GM21526 (cell line): ENCODE results near the gene EBF3.

ENCODE experiments used
- ATAC-seq: cut with Tn5 transposase; IDR thresholded peaks from one replicate; pipeline ENCODE4 v1.9.1; 2021; ENCODE audit warnings: moderate library complexity; ENCODE audit not compliant: unreplicated experiment, low FRiP score

The EBF3 gene

DNA sequence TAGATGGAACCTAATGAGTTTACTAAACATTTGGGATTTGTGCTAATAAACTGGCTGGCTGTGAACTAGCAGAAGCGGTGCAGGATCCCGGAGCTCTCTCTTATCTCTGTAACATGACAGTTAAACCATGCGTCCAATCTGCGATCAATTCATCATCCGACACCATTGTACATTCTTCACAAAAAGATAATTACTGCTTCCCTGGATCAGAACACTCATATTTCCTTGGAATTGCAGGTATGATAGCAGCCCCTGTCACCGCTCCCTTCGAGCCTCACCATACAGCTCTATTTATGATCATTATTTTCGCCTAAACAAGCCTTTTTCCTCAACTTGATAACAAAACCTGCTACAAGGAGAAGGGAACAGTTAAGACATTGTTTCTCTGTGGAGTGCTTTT, 18.5 kb downstream of the EBF3 start:
- ATAC-seq, result no peak

DNA sequence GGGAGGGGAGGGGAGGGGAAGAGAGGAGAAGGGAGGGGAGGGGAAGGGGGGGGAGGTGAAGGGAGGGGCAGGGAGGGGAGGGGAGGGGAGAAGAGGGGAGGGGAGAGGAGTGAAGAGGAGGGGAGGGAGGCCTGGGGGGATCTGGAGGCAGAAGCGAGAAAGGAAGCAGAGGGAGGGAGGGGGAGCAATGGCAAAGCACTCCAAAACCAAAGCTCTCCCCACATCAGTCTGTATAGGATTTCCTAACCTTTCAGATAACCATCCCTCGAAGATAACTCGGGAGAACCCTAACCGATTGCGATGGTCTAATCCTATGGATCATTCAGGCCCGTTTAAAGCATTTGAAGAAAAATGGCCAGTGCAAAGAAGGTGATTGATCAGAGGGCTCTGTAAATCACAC, 19.0 kb downstream of the EBF3 start:
- ATAC-seq, result no peak

DNA sequence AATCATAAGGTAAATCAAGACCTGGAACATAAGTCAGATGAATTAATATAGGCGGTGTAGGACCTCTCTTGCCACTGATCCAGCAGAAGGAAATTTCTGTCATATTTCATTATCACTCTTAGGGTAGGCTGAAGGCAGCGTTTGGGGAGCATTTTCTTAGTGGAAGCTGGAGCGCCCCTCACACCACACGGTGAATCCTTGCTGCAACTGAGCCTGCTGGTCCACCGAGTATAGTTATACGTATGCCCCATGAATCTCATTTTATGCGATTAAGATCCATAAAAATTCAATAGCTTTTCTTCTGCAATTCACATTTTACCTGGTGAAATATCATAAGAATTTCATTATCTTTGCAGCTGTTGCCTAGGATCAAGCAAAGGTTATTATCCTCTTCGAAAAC, 19.6 kb downstream of the EBF3 start:
- no peak for ATAC-seq

DNA sequence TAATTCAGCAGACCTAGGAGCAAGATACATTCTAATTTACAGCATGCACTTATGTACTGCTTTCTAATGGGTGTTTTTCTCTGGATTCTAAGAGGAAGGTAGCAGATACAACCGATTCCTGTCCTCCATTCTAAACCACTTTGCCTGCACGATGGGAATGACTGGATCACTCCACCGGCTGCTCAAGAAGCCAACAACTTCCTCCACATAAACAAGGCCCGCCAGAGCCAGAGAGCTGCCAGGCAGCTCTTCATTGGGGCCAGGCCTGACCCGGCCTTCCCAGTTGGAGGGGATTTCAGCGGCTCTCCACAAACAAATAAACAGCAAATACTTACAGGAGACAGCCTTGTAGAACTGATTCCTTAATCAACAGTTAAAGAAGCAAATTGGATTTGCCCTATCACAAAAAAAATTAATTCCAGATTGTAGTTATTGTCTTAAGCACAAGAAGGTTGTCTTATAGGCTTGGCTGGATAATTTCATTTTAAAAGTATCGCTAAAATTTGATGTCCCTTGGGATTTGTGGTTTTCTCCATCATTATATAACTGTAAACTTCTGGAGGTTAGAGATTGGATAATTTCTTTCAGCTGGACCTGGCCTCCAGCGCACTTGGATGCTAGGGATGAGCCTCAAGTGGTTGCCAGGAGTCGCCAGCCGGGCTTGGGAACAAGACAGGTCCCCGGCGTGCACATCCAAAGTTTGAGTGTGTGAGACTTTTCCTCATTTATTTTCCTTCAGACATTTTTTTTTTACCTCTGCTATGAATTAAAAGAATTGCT, 20.9 kb downstream of the EBF3 start:
- ATAC-seq, result no peak

DNA sequence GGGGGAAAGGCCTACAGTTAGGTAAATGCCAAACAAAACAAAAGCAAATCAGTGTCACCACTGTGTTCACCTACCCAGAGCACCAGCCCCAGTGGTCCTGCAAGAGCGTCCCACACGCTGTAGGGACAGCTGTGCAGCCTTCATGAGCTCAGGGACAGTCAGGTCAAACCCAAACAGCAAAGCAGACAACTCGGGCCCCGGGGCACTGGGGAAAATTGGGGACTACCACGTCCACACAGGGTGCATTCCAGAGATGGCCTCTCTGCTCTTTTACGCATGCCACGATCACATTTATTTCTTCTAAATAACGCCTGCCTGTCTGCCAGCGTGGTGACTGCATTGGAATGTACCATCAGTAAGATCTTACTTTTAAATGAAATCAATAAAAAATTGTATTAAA, 21.7 kb downstream of the EBF3 start:
- ATAC-seq, result no peak

DNA sequence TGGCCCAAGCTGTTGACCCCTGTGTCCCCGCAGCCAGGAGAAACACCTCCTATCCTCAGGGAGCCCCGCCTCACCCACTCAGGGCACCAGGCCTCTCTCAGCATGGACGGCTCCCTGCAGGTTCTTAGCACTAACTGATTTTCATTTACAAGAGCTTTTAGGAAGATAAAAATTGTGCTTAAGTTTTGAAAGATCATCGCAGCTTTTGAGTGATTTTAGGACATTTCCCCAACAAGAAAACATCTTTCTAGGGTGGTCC, 22.1 kb downstream of the EBF3 start:
- ATAC-seq, result no peak

DNA sequence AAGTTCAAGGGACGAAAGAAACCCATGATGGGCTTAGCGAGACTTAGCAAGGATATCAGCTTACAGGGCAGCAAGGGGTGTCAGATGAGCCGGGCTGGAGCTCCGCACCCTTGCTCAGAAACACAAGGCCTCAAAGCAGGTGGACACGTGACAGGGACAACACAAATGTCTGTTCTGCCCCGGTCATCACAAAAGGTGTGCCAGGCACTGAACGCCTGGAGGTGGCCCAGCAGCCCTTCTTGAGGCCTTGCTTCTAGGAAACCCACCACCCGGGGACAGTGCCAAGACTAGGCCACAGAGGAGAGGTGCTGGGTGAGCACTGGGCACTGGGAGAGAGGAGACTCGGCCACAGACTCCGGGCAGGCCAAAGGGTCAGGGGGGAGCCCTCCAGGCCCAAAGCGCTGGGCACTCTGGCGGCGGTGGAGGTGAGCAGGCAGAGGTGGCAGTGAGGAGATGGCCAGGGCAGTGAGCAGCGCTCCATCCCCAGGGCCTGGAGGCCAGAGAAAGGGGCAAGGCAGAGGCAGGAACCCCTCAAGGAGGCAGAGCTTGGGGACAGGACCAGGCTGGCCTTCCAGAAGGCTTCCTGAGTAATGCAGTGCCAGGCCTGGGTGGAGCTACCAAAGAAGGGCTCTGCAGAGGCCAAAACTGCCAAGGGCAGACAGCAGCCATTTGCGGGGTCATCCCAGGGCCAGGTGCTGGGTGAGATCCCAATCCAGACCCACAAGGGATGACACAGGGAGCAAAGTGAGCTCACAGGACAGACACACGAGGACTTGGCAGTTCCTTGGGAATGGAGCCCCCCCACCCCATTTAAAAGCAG, 22.7 kb downstream of the EBF3 start:
- no peak for ATAC-seq

DNA sequence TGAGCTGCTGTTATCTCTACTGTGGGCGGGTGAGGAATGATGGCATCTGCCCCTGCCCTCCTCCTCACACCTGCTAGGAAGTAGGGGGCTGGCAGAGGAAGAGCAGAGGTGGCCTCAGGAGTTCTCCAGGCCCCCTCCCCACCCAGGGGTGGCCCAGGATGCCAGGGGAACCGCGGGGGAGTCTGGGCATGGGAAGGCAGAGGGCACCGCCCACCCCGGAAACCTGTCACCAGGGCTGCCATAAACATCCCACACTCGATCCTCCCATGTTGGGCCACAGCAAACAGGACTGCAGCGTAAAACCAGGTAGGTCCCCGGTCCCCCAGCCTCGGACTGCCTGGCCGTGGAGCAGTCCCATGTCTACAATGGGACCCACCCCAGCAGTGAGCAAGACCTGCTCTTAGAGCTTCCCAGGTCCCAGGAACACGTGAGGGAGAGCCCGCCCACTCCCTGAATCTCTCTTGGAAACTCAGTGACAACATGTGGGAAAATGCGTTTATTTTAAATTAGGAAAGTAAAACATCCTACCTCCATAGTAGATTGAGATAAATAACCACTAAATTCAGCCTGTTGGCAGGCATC, 23.4 kb downstream of the EBF3 start:
- ATAC-seq, result no peak

DNA sequence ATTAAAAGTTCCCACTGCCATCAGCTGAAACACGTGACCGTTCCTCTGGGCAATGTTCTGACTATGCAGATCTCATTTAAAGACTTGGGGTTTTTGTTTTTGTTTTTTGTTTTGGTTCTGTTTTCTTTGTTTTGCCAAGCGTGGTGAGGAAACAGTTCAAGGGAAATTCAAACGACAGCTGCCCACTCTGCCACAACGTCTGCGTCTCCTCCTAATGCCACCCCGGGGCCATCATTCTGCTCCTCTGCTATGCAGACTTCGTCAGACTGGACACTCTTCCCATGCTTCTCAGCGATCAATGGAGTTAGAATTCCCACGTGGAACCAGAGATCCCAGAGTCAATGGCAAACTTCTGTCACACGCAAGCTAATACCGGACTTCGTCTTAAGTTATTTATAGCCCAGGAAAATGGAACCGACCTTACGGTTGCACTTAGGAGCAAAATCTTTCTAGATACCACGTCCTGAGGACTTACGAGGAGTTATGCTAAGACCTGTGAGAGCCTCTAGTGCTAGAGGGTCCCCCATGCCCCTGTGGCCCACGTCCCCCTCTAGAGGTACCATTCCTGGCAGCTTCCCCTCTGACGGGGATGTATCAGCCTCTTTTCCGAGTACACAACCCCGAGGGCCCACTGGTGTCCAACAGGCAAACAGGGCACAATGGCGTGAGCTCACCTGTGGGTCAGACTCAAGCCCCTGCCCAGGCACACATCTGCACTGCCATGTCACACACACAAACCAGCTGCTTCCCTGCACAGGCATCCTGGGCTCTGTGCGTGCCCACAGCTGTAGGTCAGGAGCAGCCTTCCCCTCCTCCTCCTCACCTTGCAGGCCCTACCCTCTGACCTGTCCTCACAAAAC, 24.4 kb downstream of the EBF3 start:
- no peak for ATAC-seq

DNA sequence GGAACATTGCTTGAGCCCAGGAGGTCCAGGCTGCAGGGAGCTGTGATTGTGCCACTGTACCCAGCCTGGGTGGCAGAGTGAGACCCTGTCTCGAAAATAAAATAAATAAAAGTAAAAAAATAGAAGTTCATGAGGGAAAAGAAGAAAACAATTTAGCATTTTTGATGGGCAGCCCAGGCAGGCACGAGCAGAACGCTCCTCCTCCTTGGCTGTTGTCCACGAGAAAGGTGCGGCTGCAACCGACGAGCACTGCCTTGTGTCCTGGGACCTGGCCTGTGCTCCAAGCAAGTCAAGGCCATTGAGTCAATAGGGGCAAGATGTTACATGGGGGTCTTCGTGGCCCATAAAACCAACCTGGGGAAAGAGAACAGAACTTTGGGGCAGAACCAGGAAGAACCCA, 25.6 kb downstream of the EBF3 start:
- no peak for ATAC-seq

DNA sequence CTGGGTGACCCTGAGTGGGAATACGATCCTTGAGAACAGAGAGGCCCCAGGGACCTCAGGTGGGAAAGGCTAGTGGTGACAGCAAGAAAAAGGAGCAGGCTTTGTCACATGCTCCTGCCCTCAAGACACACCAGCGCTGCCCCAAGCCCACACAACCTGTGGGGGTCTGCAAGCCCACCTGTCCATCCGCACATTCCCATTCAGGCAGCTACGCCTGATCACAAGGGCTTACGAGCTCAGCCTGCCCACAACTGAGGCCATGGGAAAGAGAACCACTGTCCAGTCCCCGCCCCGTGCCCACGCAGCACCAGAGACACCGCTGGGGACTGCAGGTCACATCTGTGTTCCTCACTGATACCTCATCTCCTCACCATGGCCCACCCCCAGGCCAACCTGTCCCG, 26.7 kb downstream of the EBF3 start:
- ATAC-seq, result no peak

DNA sequence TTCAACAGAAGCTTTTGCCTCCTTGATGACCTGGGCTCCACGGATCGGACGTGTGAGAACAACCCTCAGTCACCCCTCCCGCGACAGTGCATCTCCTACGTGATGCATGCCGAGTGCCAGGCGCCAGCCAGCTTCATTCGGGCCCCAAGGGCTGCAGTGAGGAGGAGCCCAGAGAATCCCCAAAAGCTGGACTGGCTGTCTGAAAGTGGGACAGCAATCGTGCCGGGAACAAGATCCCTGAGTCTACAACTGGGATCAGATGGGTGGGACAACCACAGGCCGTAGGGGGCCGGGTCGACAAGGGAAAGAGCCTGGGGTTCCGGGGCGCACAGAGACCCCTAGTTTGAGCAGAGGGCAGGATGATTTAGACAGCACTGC, 27.2 kb downstream of the EBF3 start:
- no peak for ATAC-seq

DNA sequence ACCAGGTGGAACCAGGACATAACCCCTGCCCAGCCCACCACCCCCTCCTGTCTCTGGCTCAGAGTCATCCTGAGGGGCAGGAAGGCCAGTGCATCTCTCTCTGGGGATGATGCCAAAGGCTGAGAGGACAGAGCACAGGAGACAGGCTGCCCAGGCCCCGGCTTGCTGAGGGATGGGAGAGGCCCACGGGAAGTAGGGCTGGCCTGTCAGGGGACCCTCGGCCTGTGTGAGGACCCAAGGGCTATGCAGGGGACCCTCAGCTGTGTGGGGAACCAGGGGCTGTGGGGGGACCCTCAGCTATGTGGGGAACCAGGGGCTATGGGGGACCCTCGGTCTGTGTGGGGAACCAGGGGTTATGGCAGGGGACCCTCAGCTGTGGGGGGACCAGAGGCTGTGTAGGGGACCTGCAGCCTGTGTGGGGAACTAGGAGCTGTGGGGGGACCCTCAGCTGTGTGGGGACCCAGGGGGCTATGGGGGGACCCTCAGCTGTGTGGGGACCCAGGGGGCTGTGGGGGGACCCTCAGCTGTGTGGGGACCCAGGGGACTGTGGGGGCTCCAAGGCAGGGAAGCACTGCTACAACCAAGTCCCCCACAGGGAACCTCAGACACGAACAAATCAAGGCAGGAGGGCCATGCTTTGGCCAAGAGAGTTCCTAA, 27.7 kb downstream of the EBF3 start:
- no peak for ATAC-seq

DNA sequence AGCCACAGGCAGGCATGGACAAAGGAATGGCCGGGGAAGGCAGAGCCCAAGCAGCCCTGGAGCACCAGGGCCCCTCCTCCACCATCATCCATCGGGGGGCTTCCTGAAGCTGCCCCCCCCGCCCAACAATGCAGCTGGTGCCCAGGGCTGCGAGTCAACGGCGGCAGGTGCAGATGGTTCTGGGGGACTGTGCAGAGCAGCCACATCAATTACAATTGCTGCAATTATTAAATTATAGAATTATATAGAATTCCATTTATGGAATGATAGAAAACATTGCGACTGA, 28.3 kb downstream of the EBF3 start:
- ATAC-seq, result no peak

DNA sequence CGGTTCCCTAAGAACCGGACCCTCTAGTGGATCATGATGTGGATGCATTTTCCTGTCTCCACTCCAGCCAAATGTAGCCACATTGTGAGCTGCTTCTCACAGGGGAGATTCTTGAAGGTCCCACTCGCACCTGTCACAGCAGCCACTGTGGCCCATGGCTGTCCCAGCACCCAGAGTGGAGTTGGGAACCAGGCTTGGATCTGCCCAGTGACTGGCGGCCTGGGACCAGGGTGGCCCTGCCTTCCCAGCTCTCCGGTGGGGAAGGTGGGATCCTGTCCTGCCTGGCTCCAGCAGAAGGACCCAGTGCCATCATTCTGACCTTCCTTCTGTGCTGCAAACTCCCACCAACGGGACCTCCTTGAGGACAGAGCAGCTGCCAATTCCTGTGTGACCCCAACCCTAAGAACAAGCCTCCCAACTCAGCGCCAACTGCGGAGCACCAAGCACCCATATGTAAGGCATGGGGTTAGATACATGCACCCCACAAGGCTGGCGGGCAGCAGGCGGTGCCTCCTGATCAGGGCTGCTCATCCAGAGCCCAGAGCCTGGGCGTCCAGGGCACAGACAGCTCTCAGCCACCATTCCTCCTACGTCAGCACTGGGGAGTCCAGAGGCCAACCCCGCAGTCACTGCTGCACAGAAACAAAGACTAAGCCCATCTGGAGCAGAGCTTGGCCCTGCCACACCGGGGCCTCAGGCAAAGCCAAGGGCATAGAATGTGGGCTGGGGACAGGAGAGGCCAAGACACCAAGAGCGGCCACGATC, 28.8 kb downstream of the EBF3 start:
- no peak for ATAC-seq

DNA sequence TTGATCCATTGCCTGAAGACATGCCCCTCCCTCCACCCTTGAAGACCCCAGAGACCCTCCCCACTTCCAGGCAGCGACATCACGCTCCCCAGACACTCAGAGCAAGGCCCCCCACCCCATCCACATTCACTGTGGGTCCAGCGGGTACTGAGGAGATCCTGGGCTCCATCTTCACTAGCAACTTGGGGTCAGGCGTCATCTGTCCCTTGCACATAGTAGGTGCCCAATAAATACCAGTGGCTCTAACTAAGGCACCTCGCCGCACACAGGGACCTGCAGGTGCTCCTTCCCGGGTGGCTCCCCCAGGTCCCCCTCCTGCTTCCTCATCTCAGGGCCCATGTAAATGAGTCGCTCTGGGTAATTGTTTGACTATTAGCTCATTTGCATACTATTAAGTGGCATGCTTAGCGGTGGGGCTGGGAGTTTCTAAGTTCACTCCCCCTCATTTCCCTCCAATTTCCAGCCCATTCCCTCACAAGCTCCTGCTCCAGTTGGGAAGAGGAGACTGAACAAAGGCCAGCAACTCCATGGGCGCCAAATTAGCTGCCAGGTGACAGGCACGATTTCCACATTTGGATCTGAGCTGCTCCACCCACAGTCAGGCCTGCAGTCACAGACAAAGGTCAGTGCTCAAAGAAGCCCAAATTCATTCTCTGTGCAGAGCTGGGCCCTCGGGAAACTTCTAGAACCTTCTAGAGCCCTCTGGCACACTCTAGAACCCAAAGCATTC, 29.7 kb downstream of the EBF3 start:
- ATAC-seq, result no peak

DNA sequence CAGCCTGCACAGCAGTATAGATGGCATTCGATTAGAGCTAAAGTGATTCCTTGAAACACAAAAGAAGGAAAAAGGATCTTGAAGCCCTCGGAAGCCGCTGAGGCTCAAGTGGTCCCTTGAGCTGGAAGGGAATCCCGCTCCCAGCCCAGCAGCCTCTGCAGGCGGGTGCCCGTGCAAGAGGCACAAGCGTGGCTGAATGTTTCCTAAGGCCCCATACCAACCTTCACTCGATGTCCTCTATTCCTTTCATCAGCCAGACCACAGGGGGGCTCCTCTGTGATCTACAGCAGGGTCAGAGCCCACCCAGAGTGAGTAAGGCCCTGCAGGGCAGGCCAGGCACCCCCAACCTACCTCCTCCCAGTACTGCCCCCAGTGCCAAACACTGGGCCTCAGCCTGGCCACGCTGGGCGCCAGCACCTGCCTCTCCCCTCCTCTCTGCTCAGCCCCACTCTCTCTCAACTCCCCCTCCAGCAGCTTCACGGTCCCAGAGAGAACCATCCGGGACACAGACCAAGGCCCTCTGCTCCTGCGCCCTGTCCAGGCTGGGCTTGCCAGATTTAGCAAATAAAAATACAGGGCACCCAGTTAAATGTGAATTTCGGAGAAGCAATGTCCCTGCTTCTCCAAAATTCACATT, 30.5 kb downstream of the EBF3 start:
- no peak for ATAC-seq

DNA sequence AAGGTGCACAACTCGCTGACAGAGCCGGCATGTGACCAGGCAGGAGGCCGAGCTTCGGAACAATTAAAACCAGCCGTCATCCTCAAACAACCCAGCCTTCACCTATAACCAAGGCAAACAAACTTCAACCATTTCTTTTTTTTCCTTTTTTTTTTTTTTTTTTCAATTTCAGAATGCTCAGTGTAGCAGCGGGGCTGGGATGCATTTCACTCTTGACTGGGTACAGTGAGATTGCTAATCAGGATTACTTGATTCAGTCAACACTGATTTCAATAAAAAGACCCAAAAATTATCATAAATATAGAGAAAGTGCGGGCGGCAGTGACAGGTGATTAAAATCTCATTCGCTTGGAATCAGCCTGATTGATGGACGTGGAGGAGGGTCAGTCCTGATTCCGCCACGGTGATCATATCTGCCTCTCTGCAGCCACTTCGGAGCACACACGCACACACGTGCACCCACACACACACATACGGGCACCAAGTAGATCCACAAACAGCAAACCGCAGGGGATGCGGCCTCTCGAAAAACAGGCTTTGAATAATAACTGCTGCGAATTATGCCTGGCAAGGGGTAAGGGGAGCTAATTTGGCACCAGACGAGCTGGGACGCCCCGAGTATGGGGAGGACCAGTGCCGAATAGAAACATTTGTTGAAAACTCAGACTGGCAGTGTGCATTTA, 31.2 kb downstream of the EBF3 start:
- ATAC-seq, result no peak
